ENCODE results near the gene CYFIP2. TPM values are rescaled to one million over a fixed set of nuclear protein-coding genes. Genes with fewer than 3 reads are reported as not detected.

Gene CYFIP2
- total RNA-seq, 2 donors from 2014 or later, result 282 to 424 TPM

GRCh38 chr5:157371655-157372471 lies 105.9 kb downstream of the CYFIP2 start:
- H3K27ac Mint-ChIP-seq, result peak overlapping the region in 1 of 2 donors; percentile 64
- peaks cover 10 to 11% of the 10 kb centered on the region in 2 donors for H3K4me1 Mint-ChIP-seq (ENCODE audit: low read depth in 2 of 2)
- H3K36me3 Mint-ChIP-seq, result peaks cover 21% of the 10 kb centered on the region
- no peak for DNase-seq (ENCODE audit: low spot score)
- no peaks in the 10 kb centered on the region for H3K9me3 Mint-ChIP-seq
- H3K4me3 Mint-ChIP-seq, result no peak overlapping the region
- no peak for ATAC-seq
- H3K27me3 Mint-ChIP-seq, result no peaks in the 10 kb centered on the region

GRCh38 chr5:157372472-157372822 lies 106.5 kb downstream of the CYFIP2 start:
- no peak for ATAC-seq
- Mint-ChIP-seq H3K36me3 (peaks cover 27% of the 10 kb centered on the region), H3K4me3 (no peak overlapping the region), H3K9me3 (no peaks in the 10 kb centered on the region), H3K4me1 (ENCODE audit: low read depth in 2 of 2) (peaks cover 16 to 17% of the 10 kb centered on the region in 2 donors), H3K27ac (peak overlapping the region in 1 of 2 donors; percentile 64), H3K27me3 (no peaks in the 10 kb centered on the region)
- DNase-seq (ENCODE audit: low spot score), result no peak

GRCh38 chr5:157378509-157378908 lies 112.6 kb downstream of the CYFIP2 start:
- H3K4me1 Mint-ChIP-seq (ENCODE audit: low read depth in 2 of 2), result peaks cover 21 to 26% of the 10 kb centered on the region in 2 donors
- no peak for DNase-seq (ENCODE audit: low spot score)
- no peaks in the 10 kb centered on the region for H3K27me3 Mint-ChIP-seq
- H3K4me3 Mint-ChIP-seq, result no peak overlapping the region
- H3K36me3 Mint-ChIP-seq, result peaks cover 30% of the 10 kb centered on the region
- no peaks in the 10 kb centered on the region for H3K9me3 Mint-ChIP-seq
- H3K27ac Mint-ChIP-seq, result peak overlapping the region in 1 of 2 donors; percentile 24
- ATAC-seq, result no peak

GRCh38 chr5:157379983-157380382 lies 114.1 kb downstream of the CYFIP2 start:
- Mint-ChIP-seq H3K27ac (peak overlapping the region in 1 of 2 donors; percentile 47), H3K4me3 (no peak overlapping the region), H3K4me1 (ENCODE audit: low read depth in 2 of 2) (peaks cover 25 to 26% of the 10 kb centered on the region in 2 donors), H3K27me3 (no peaks in the 10 kb centered on the region), H3K36me3 (peaks cover 38% of the 10 kb centered on the region), H3K9me3 (no peaks in the 10 kb centered on the region)
- DNase-seq (ENCODE audit: low spot score) (no peak), ATAC-seq (no peak)

- no peak for ATAC-seq
- H3K36me3 Mint-ChIP-seq, result peaks cover 34% of the 10 kb centered on the region
Observed at GRCh38 chr5:157381746-157382145, 115.8 kb downstream of the CYFIP2 start.

GRCh38 chr5:157382996-157383800 lies 117.3 kb downstream of the CYFIP2 start:
- peak overlapping the region; percentile 12 to 56 for H3K27ac Mint-ChIP-seq
- DNase-seq (ENCODE audit: low spot score), result no peak
- no peaks in the 10 kb centered on the region for H3K9me3 Mint-ChIP-seq
- peaks cover 11 to 12% of the 10 kb centered on the region in 2 donors for H3K4me1 Mint-ChIP-seq (ENCODE audit: low read depth in 2 of 2)
- H3K27me3 Mint-ChIP-seq, result no peaks in the 10 kb centered on the region
- no peak overlapping the region for H3K4me3 Mint-ChIP-seq
- no peak for ATAC-seq
- peaks cover 34% of the 10 kb centered on the region for H3K36me3 Mint-ChIP-seq

More at GRCh38 chr5:157381746-157382145, 115.8 kb downstream of the CYFIP2 start:
- no peaks in the 10 kb centered on the region for H3K9me3 Mint-ChIP-seq
- no peak overlapping the region for H3K4me3 Mint-ChIP-seq
- peaks cover 19 to 21% of the 10 kb centered on the region in 2 donors for H3K4me1 Mint-ChIP-seq (ENCODE audit: low read depth in 2 of 2)
- H3K27me3 Mint-ChIP-seq, result no peaks in the 10 kb centered on the region
- DNase-seq (ENCODE audit: low spot score), result no peak
- peak overlapping the region in 1 of 2 donors; percentile 18 for H3K27ac Mint-ChIP-seq

GRCh38 chr5:157384971-157385709 lies 119.2 kb downstream of the CYFIP2 start:
- Mint-ChIP-seq H3K9me3 (no peaks in the 10 kb centered on the region), H3K4me3 (no peak overlapping the region), H3K4me1 (ENCODE audit: low read depth in 2 of 2) (peaks cover 11 to 23% of the 10 kb centered on the region in 2 donors), H3K36me3 (peaks cover 38% of the 10 kb centered on the region), H3K27me3 (no peaks in the 10 kb centered on the region), H3K27ac (peak overlapping the region in 1 of 2 donors; percentile 46)
- no peak for ATAC-seq
- no peak for DNase-seq (ENCODE audit: low spot score)

- DNase-seq (ENCODE audit: low spot score) (no peak), ATAC-seq (no peak)
- no peaks in the 10 kb centered on the region for H3K9me3 Mint-ChIP-seq
- no peaks in the 10 kb centered on the region for H3K27me3 Mint-ChIP-seq
- peaks cover 49% of the 10 kb centered on the region for H3K36me3 Mint-ChIP-seq
- no peak overlapping the region for H3K4me3 Mint-ChIP-seq
- peaks cover 20 to 39% of the 10 kb centered on the region in 2 donors for H3K4me1 Mint-ChIP-seq (ENCODE audit: low read depth in 2 of 2)
- peak overlapping the region; percentile 97 for H3K27ac Mint-ChIP-seq
Observed at GRCh38 chr5:157387041-157387563, 121.2 kb downstream of the CYFIP2 start.

- Mint-ChIP-seq H3K4me1 (ENCODE audit: low read depth in 2 of 2) (peaks cover 21 to 39% of the 10 kb centered on the region in 2 donors), H3K27me3 (no peaks in the 10 kb centered on the region), H3K36me3 (peaks cover 49% of the 10 kb centered on the region), H3K9me3 (no peaks in the 10 kb centered on the region), H3K4me3 (no peak overlapping the region), H3K27ac (peak overlapping the region; percentile 97)
- DNase-seq (ENCODE audit: low spot score) (no peak), ATAC-seq (no peak)
Observed at GRCh38 chr5:157387683-157388093, 121.8 kb downstream of the CYFIP2 start.

- Mint-ChIP-seq H3K27me3 (no peaks in the 10 kb centered on the region), H3K4me1 (ENCODE audit: low read depth in 2 of 2) (peaks cover 24 to 40% of the 10 kb centered on the region in 2 donors), H3K9me3 (no peaks in the 10 kb centered on the region), H3K27ac (peak overlapping the region; percentile 97), H3K36me3 (peaks cover 51% of the 10 kb centered on the region), H3K4me3 (no peak overlapping the region)
- DNase-seq (ENCODE audit: low spot score), result no peak
- ATAC-seq, result no peak
Observed at GRCh38 chr5:157388111-157388710, 122.3 kb downstream of the CYFIP2 start.

GRCh38 chr5:157389103-157389502 lies 123.2 kb downstream of the CYFIP2 start:
- Mint-ChIP-seq H3K4me1 (ENCODE audit: low read depth in 2 of 2) (peaks cover 22 to 43% of the 10 kb centered on the region in 2 donors), H3K27ac (peak overlapping the region; percentile 97), H3K9me3 (no peaks in the 10 kb centered on the region), H3K27me3 (no peaks in the 10 kb centered on the region), H3K4me3 (no peak overlapping the region), H3K36me3 (peaks cover 51% of the 10 kb centered on the region)
- ATAC-seq, result no peak
- no peak for DNase-seq (ENCODE audit: low spot score)

GRCh38 chr5:157390133-157390532 lies 124.2 kb downstream of the CYFIP2 start:
- peaks cover 22 to 43% of the 10 kb centered on the region in 2 donors for H3K4me1 Mint-ChIP-seq (ENCODE audit: low read depth in 2 of 2)
- peak in 1 of 2 donors; percentile 25 for ATAC-seq
- H3K9me3 Mint-ChIP-seq, result no peaks in the 10 kb centered on the region
- H3K36me3 Mint-ChIP-seq, result peaks cover 52% of the 10 kb centered on the region
- DNase-seq (ENCODE audit: low spot score), result no peak
- H3K27me3 Mint-ChIP-seq, result no peaks in the 10 kb centered on the region
- H3K4me3 Mint-ChIP-seq, result peak overlapping the region; percentile 64
- H3K27ac Mint-ChIP-seq, result peak overlapping the region; percentile 97

Measured in natural killer cell treated with Interleukin-12 subunit alpha and Interleukin-12 subunit beta and Interleukin-15 and Interleukin-18, amount 100 ng/mL, for 72 hours (primary cell).